ENCODE data around the gene NBDY.
"Not testable (repeated sequence)": the region's sequence is repeated elsewhere in the genome, so short reads cannot be mapped to it uniquely, and the experiment has no call there.

DNA sequence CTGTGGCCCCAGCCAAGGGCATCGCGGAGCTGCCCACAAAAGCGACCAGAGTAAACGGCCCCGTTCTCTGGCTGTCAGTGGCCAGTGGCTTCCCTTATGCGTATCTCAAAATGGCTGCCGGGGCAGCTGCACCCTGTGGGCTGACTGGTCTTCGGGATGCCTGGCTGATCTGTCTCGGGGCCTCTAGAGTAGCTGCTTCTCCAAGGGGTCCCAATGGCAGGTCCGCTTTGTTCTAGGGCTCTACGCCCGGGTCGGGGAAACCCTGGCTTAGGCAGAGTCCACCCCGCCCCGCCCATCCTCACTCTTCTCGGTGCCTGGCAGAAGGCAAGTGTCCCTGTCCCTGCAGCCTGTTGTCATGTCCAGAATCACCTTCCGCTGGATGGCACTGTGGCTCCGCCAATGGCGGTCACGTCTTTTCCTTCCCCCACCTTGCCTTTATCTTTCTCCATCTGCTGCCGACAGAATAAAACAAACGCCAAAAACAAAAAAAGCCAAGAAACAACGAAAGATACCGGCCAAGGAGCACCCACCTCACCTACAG lies 39.1 kb downstream of the NBDY start:
- not testable (repeated sequence) for TF ChIP-seq POLR2A, EP300 (IDR thresholded peaks at IDR 0.05)
- TF ChIP-seq, protein P1, sequence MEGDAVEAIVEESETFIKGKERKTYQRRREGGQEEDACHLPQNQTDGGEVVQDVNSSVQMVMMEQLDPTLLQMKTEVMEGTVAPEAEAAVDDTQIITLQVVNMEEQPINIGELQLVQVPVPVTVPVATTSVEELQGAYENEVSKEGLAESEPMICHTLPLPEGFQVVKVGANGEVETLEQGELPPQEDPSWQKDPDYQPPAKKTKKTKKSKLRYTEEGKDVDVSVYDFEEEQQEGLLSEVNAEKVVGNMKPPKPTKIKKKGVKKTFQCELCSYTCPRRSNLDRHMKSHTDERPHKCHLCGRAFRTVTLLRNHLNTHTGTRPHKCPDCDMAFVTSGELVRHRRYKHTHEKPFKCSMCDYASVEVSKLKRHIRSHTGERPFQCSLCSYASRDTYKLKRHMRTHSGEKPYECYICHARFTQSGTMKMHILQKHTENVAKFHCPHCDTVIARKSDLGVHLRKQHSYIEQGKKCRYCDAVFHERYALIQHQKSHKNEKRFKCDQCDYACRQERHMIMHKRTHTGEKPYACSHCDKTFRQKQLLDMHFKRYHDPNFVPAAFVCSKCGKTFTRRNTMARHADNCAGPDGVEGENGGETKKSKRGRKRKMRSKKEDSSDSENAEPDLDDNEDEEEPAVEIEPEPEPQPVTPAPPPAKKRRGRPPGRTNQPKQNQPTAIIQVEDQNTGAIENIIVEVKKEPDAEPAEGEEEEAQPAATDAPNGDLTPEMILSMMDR (IDR thresholded peaks at IDR 0.05) = not testable (repeated sequence)
